Measurements from ENCODE around the gene CHST2. TPM values are rescaled to one million over a fixed set of nuclear protein-coding genes. Genes with fewer than 3 reads are reported as not detected.

CHST2 gene
- total RNA-seq, 1 experiment from 2014 or later = 1.7 TPM

DNA sequence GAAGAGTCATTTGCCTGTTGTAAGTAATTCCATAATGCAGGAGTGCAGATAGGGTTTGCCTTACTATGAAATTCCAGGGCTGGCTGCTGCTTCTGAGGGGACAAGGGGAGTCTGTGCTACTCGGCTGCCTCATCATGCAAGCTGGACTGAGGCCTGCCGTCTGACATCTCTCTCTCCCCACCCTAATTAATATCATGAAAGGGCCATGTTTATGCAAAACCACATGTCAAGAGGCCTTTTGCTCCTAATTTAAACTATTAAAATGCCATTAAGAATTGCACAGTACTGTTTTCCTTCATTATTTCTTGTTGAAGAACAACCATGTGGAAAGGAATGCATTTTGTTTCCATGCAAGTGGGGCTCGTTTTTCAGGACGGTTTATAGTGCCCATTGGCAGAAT lies 26.3 kb downstream of the CHST2 start:
- no peak for ATAC-seq

GRCh38 chr3:143146486-143147274 lies 27.1 kb downstream of the CHST2 start:
- Histone ChIP-seq H3K36me3 (ENCODE audit: control insufficient read depth in 1 of 2, insufficient read depth in 2 of 2, low read length in 2 of 2) (no peaks in the 10 kb centered on the region), H3K4me3 (replicated peaks in 1 of 2; ENCODE audit: low read depth in 1 of 2, low read length in 2 of 2) (no peak overlapping the region), H3K27ac (ENCODE audit: low read depth, low read length) (no peak overlapping the region), H3K9ac (ENCODE audit: low read length) (no peak overlapping the region), H3K9me3 (ENCODE audit: control insufficient read depth in 1 of 2, insufficient read depth in 1 of 2, low read depth in 1 of 2, low read length in 2 of 2) (no peaks in the 10 kb centered on the region), H3K4me2 (ENCODE audit: low read length) (no peak overlapping the region), H3K4me1 (ENCODE audit: control insufficient read depth in 1 of 2, insufficient read depth in 2 of 2, low read length in 2 of 2) (peaks cover 0 to 11% of the 10 kb centered on the region in 2 experiments; a peak in 1 of 4 replicates), H4K20me1 (ENCODE audit: insufficient read depth) (no peaks in the 10 kb centered on the region), H2AFZ (ENCODE audit: low read depth, low read length, poor library complexity, severe bottlenecking) (no peak overlapping the region), H3K79me2 (ENCODE audit: insufficient read depth, low read length) (no peaks in the 10 kb centered on the region), H3K27me3 (ENCODE audit: insufficient read depth, low read length) (no peaks in the 10 kb centered on the region), H3K9me2 (ENCODE audit: insufficient read depth) (no peaks in the 10 kb centered on the region)
- ChIA-PET RAD21 (ENCODE audit: low non-redundant PET in 1 of 2, low total read pairs in 2 of 2, uncharacterized antibody in 2 of 2, unreplicated experiment in 2 of 2) (no interaction called here), POLR2A (no interaction called here), CTCF (no interaction called here)
- ATAC-seq (no peak), DNase-seq (ENCODE audit: low read depth, low spot score) (no peak)
- TF ChIP-seq, protein P1, sequence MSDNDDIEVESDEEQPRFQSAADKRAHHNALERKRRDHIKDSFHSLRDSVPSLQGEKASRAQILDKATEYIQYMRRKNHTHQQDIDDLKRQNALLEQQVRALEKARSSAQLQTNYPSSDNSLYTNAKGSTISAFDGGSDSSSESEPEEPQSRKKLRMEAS (IDR thresholded peaks at IDR 0.05) = no peak
- no peak for TF ChIP-seq SIN3A (IDR thresholded peaks at IDR 0.05; ENCODE audit: low read depth)
- TF ChIP-seq EGR1 (IDR thresholded peaks at IDR 0.05; ENCODE audit: low read depth) = no peak
- no TSS peak for BruUV-seq (replicated peaks)
- intact Hi-C loops (cut with micrococcal nuclease) = no loop called here

More for the DNA sequence above, 26.3 kb downstream of the CHST2 start:
- no peaks in the 10 kb centered on the region for H4K20me1 ChIP-seq (ENCODE audit: insufficient read depth)
- ChIA-PET POLR2A (no interaction called here), RAD21 (ENCODE audit: low non-redundant PET in 1 of 2, low total read pairs in 2 of 2, uncharacterized antibody in 2 of 2, unreplicated experiment in 2 of 2) (no interaction called here), CTCF (no interaction called here)
- H3K9me2 ChIP-seq (ENCODE audit: insufficient read depth) = no peaks in the 10 kb centered on the region
- H2AFZ ChIP-seq (ENCODE audit: low read depth, low read length, poor library complexity, severe bottlenecking) = no peak overlapping the region
- BruUV-seq (replicated peaks) = no TSS peak
- TF ChIP-seq SIN3A (IDR thresholded peaks at IDR 0.05; ENCODE audit: low read depth) (no peak), EGR1 (IDR thresholded peaks at IDR 0.05; ENCODE audit: low read depth) (no peak), RAD21 (IDR thresholded peaks at IDR 0.05; ENCODE audit: low read depth) (no peak), POLR2AphosphoS5 (IDR thresholded peaks at IDR 0.05; ENCODE audit: low read depth, low read length) (no peak), POLR2A (IDR thresholded peaks at IDR 0.05; ENCODE audit: borderline replicate concordance, extremely low read depth, insufficient read depth, insufficient read length) (no peak)
- no peaks in the 10 kb centered on the region for H3K79me2 ChIP-seq (ENCODE audit: insufficient read depth, low read length)
- no peak overlapping the region for H3K9ac ChIP-seq (ENCODE audit: low read length)
- H3K4me2 ChIP-seq (ENCODE audit: low read length) = no peak overlapping the region
- DNase-seq (ENCODE audit: low read depth, low spot score) = no peak
- H3K27ac ChIP-seq (ENCODE audit: low read depth, low read length) = no peak overlapping the region
- peaks cover 0 to 11% of the 10 kb centered on the region in 2 experiments; a peak in 1 of 4 replicates for H3K4me1 ChIP-seq (ENCODE audit: control insufficient read depth in 1 of 2, insufficient read depth in 2 of 2, low read length in 2 of 2)
- intact Hi-C loops (cut with micrococcal nuclease) = no loop called here
- no peaks in the 10 kb centered on the region for H3K9me3 ChIP-seq (ENCODE audit: control insufficient read depth in 1 of 2, insufficient read depth in 1 of 2, low read depth in 1 of 2, low read length in 2 of 2)
- no peak overlapping the region for H3K4me3 ChIP-seq (replicated peaks in 1 of 2; ENCODE audit: low read depth in 1 of 2, low read length in 2 of 2)
- no peaks in the 10 kb centered on the region for H3K27me3 ChIP-seq (ENCODE audit: insufficient read depth, low read length)
- H3K36me3 ChIP-seq (ENCODE audit: control insufficient read depth in 1 of 2, insufficient read depth in 2 of 2, low read length in 2 of 2) = no peaks in the 10 kb centered on the region
